Naive thymus-derived CD4-positive, alpha-beta T cell (primary cell): Measurements from ENCODE around the gene GPR158. TPM values are rescaled to one million over a fixed set of nuclear protein-coding genes. Genes with fewer than 3 reads are reported as not detected.

Source experiments
- ATAC-seq: fragments of 150-1000 bp; cut with Tn5 transposase; 2 replicates; pipeline ENCODE4 v1.10.0; 2021; ENCODE audit warnings: mild to moderate bottlenecking, moderate library complexity
- CTCF ChIA-PET: fragments of 350-600 bp; sonication (Branson Sonifier 250); formaldehyde crosslinking; loops from one replicate; lab custom pipeline; 2021; ENCODE audit warnings: antibody characterized with exemption; lab: Charles Lee
- POLR2A ChIA-PET: fragments of 350-600 bp; sonication (Branson Sonifier 250); formaldehyde crosslinking; loops from one replicate; lab custom pipeline; 2021; ENCODE audit warnings: antibody characterized with exemption, inconsistent platforms; lab: Charles Lee
- DNase-seq, 9 donors: peaks; one replicate each; pipeline versions ENCODE4 v3.0.0 to v3.0.0-alpha.2; 2020 to 2022; ENCODE audit warnings: mixed read lengths in 1 of 9
- H3K27ac ChIP-seq: one replicate; pipeline ENCODE4 v1.7.0; 2013; ENCODE audit warnings: mild to moderate bottlenecking, low read depth, low read length, moderate library complexity
- H3K27me3 ChIP-seq, 2 donors: one replicate each; pipeline ENCODE4 v1.7.0; 2013; ENCODE audit warnings: low read length in 2 of 2, mild to moderate bottlenecking in 2 of 2, moderate library complexity in 2 of 2; ENCODE audit not compliant: control insufficient read depth in 2 of 2, insufficient read depth in 2 of 2
- H3K36me3 ChIP-seq, 3 experiments: 1 replicate in 2 of 3; 2 replicates in 1 of 3; pipeline ENCODE4 v1.7.0; 2013; ENCODE audit warnings: low read length in 3 of 3, mild to moderate bottlenecking in 3 of 3, moderate library complexity in 1 of 3; ENCODE audit not compliant: insufficient read depth in 3 of 3, control insufficient read depth in 2 of 3
- H3K4me1 ChIP-seq, 2 donors: one replicate each; pipeline ENCODE4 v1.7.0; 2013; ENCODE audit warnings: low read length in 2 of 2, mild to moderate bottlenecking in 2 of 2, moderate library complexity in 1 of 2; ENCODE audit not compliant: control insufficient read depth in 2 of 2, insufficient read depth in 2 of 2
- H3K4me3 ChIP-seq: 2 replicates; pipeline ENCODE4 v1.7.0; 2013; ENCODE audit warnings: mild to moderate bottlenecking, low read length
- H3K9me3 ChIP-seq, 3 experiments: 1 replicate in 2 of 3; 2 replicates in 1 of 3; pipeline ENCODE4 v1.7.0; 2013; ENCODE audit warnings: low read length in 3 of 3; ENCODE audit not compliant: control insufficient read depth in 2 of 3
- H3K27ac Mint-ChIP-seq, 9 donors: one replicate each; pipeline ENCODE4 v1.8.0; 2020 to 2022; ENCODE audit warnings: mixed read lengths in 9 of 9, mild to moderate bottlenecking in 8 of 9, moderate library complexity in 5 of 9, inconsistent platforms in 2 of 9
- H3K27me3 Mint-ChIP-seq, 5 donors: one replicate each; pipeline ENCODE4 v1.8.0; 2021 to 2022; ENCODE audit warnings: mixed read lengths in 5 of 5, mild to moderate bottlenecking in 1 of 5
- H3K36me3 Mint-ChIP-seq, 5 donors: one replicate each; pipeline ENCODE4 v1.8.0; 2020 to 2022; ENCODE audit warnings: mixed read lengths in 5 of 5, mild to moderate bottlenecking in 3 of 5, inconsistent platforms in 1 of 5
- H3K4me1 Mint-ChIP-seq, 7 donors: one replicate each; pipeline ENCODE4 v1.8.0; 2020 to 2022; ENCODE audit warnings: mixed read lengths in 7 of 7, mild to moderate bottlenecking in 3 of 7, inconsistent platforms in 1 of 7
- H3K4me3 Mint-ChIP-seq, 10 donors: one replicate each; pipeline ENCODE4 v1.8.0; 2020 to 2022; ENCODE audit warnings: mild to moderate bottlenecking in 10 of 10, mixed read lengths in 10 of 10, moderate library complexity in 6 of 10, inconsistent platforms in 2 of 10
- H3K9me3 Mint-ChIP-seq, 11 donors: one replicate each; pipeline ENCODE4 v1.8.0; 2020 to 2022; ENCODE audit warnings: mixed read lengths in 11 of 11, mild to moderate bottlenecking in 4 of 11, inconsistent platforms in 1 of 11, moderate library complexity in 1 of 11
- intact Hi-C, 2 donors: fragments of 100-400 bp; cut with micrococcal nuclease; formaldehyde crosslinking; loops; one replicate each; pipeline ENCODE4 v1.15.1; 2023
- polyA plus RNA-seq, 2 donors: library from polyadenylated mRNA; unstranded; fragments of 300-500 nt; fragmentation: Illumina TruSeq; gene quantifications; one replicate each; pipeline ENCODE4 v1.2.3, GENCODE V29; 2021
- total RNA-seq, 6 experiments: library from RNA in 5 of 6; stranded (reverse) in 5 of 6; gene quantifications; 1 replicate in 5 of 6; 2 replicates in 1 of 6; pipeline ENCODE4 v1.2.3 and lab custom pipeline; 2021 to 2026

Gene GPR158
- total and polyA plus RNA-seq, 7 experiments from 2014 or later, result not detected

GRCh38 chr10:25547382-25547781, 372.6 kb downstream of the GPR158 start:
- H3K27ac Mint-ChIP-seq, result no peak overlapping the region
- ATAC-seq (no peak), DNase-seq (no peak)
- Histone ChIP-seq H3K27me3 (no peaks in the 10 kb centered on the region), H3K36me3 (no peaks in the 10 kb centered on the region), H3K4me3 (no peak overlapping the region), H3K4me1 (no peaks in the 10 kb centered on the region), H3K27ac (no peak overlapping the region), H3K9me3 (no peaks in the 10 kb centered on the region)
- intact Hi-C loops, result no loop called here
- H3K4me1 Mint-ChIP-seq, result no peaks in the 10 kb centered on the region
- H3K4me3 Mint-ChIP-seq, result no peak overlapping the region
- H3K27me3 Mint-ChIP-seq, result peaks cover 0 to 5% (median 0%) of the 10 kb centered on the region in 5 donors
- POLR2A ChIA-PET, result no interaction called here
- peaks cover 0 to 5% (median 0%) of the 10 kb centered on the region in 5 donors for H3K36me3 Mint-ChIP-seq
- H3K9me3 Mint-ChIP-seq, result peaks cover 0 to 18% (median 2%) of the 10 kb centered on the region in 11 donors
- CTCF ChIA-PET, result no interaction called here

GRCh38 chr10:25552283-25552919, 377.6 kb downstream of the GPR158 start:
- H3K27me3 Mint-ChIP-seq, result peaks cover 0 to 4% (median 0%) of the 10 kb centered on the region in 5 donors
- Histone ChIP-seq H3K27ac (no peak overlapping the region), H3K36me3 (no peaks in the 10 kb centered on the region), H3K4me3 (no peak overlapping the region), H3K9me3 (no peaks in the 10 kb centered on the region), H3K4me1 (no peaks in the 10 kb centered on the region), H3K27me3 (no peaks in the 10 kb centered on the region)
- no peak overlapping the region for H3K4me3 Mint-ChIP-seq
- H3K27ac Mint-ChIP-seq, result no peak overlapping the region
- peaks cover 0 to 2% (median 0%) of the 10 kb centered on the region in 5 donors for H3K36me3 Mint-ChIP-seq
- no peaks in the 10 kb centered on the region for H3K4me1 Mint-ChIP-seq
- DNase-seq (no peak), ATAC-seq (no peak)
- ChIA-PET POLR2A (no interaction called here), CTCF (no interaction called here)
- H3K9me3 Mint-ChIP-seq, result peaks cover 0 to 4% (median 0%) of the 10 kb centered on the region in 11 donors
- intact Hi-C loops, result no loop called here

- no peaks in the 10 kb centered on the region for H3K4me1 ChIP-seq
- peaks cover 0 to 2% (median 0%) of the 10 kb centered on the region in 5 donors for H3K27me3 Mint-ChIP-seq
- no peaks in the 10 kb centered on the region for H3K36me3 ChIP-seq
- H3K9me3 Mint-ChIP-seq, result peaks cover 0 to 4% (median 0%) of the 10 kb centered on the region in 11 donors
- H3K27ac ChIP-seq, result no peak overlapping the region
- CTCF ChIA-PET, result no interaction called here
- no peak for ATAC-seq
- no peaks in the 10 kb centered on the region for H3K4me1 Mint-ChIP-seq
- no peak overlapping the region for H3K27ac Mint-ChIP-seq
- intact Hi-C loops, result no loop called here
- H3K27me3 ChIP-seq, result no peaks in the 10 kb centered on the region
- H3K4me3 ChIP-seq, result no peak overlapping the region
- POLR2A ChIA-PET, result no interaction called here
- H3K9me3 ChIP-seq, result no peaks in the 10 kb centered on the region
- no peaks in the 10 kb centered on the region for H3K36me3 Mint-ChIP-seq
- no peak overlapping the region for H3K4me3 Mint-ChIP-seq
- DNase-seq, result no peak
These were observed 381.1 kb downstream of the GPR158 start for GRCh38 chr10:25555865-25556264.

GRCh38 chr10:25556457-25556856, 381.7 kb downstream of the GPR158 start:
- no peak for DNase-seq
- H3K4me3 Mint-ChIP-seq, result no peak overlapping the region
- no peaks in the 10 kb centered on the region for H3K4me1 Mint-ChIP-seq
- Histone ChIP-seq H3K4me3 (no peak overlapping the region), H3K27ac (no peak overlapping the region), H3K27me3 (no peaks in the 10 kb centered on the region), H3K9me3 (no peaks in the 10 kb centered on the region), H3K4me1 (no peaks in the 10 kb centered on the region), H3K36me3 (no peaks in the 10 kb centered on the region)
- ATAC-seq, result no peak
- no peaks in the 10 kb centered on the region for H3K36me3 Mint-ChIP-seq
- POLR2A ChIA-PET, result no interaction called here
- CTCF ChIA-PET, result no interaction called here
- no peak overlapping the region for H3K27ac Mint-ChIP-seq
- H3K27me3 Mint-ChIP-seq, result no peaks in the 10 kb centered on the region
- peaks cover 0 to 4% (median 0%) of the 10 kb centered on the region in 11 donors for H3K9me3 Mint-ChIP-seq
- intact Hi-C loops, result no loop called here

GRCh38 chr10:25557136-25557535, 382.3 kb downstream of the GPR158 start:
- H3K36me3 Mint-ChIP-seq, result no peaks in the 10 kb centered on the region

GRCh38 chr10:25561758-25562157, 387.0 kb downstream of the GPR158 start:
- H3K36me3 Mint-ChIP-seq, result no peaks in the 10 kb centered on the region
- ATAC-seq (no peak), DNase-seq (no peak)
- H3K9me3 Mint-ChIP-seq, result peaks cover 0 to 5% (median 0%) of the 10 kb centered on the region in 11 donors
- no peak overlapping the region for H3K4me3 ChIP-seq
- POLR2A ChIA-PET, result no interaction called here
- no peaks in the 10 kb centered on the region for H3K4me1 Mint-ChIP-seq
- CTCF ChIA-PET, result no interaction called here
- intact Hi-C loops, result no loop called here
- H3K36me3 ChIP-seq, result no peaks in the 10 kb centered on the region
- no peak overlapping the region for H3K4me3 Mint-ChIP-seq
- no peak overlapping the region for H3K27ac ChIP-seq
- H3K9me3 ChIP-seq, result no peaks in the 10 kb centered on the region
- peaks cover 0 to 5% (median 0%) of the 10 kb centered on the region in 5 donors for H3K27me3 Mint-ChIP-seq
- H3K4me1 ChIP-seq, result no peaks in the 10 kb centered on the region
- no peaks in the 10 kb centered on the region for H3K27me3 ChIP-seq
- no peak overlapping the region for H3K27ac Mint-ChIP-seq

More at GRCh38 chr10:25557136-25557535, 382.3 kb downstream of the GPR158 start:
- no peak for ATAC-seq
- intact Hi-C loops, result no loop called here
- Mint-ChIP-seq H3K9me3 (peaks cover 0 to 4% (median 0%) of the 10 kb centered on the region in 11 donors), H3K27ac (no peak overlapping the region), H3K4me1 (no peaks in the 10 kb centered on the region), H3K27me3 (no peaks in the 10 kb centered on the region), H3K4me3 (no peak overlapping the region)
- Histone ChIP-seq H3K27me3 (no peaks in the 10 kb centered on the region), H3K4me3 (no peak overlapping the region), H3K4me1 (no peaks in the 10 kb centered on the region), H3K27ac (no peak overlapping the region), H3K9me3 (no peaks in the 10 kb centered on the region), H3K36me3 (no peaks in the 10 kb centered on the region)
- DNase-seq, result no peak
- ChIA-PET POLR2A (no interaction called here), CTCF (no interaction called here)

- DNase-seq (no peak), ATAC-seq (no peak)
- no peak overlapping the region for H3K4me3 ChIP-seq
- Mint-ChIP-seq H3K36me3 (no peaks in the 10 kb centered on the region), H3K27ac (no peak overlapping the region), H3K4me3 (no peak overlapping the region), H3K9me3 (peaks cover 0 to 5% (median 0%) of the 10 kb centered on the region in 11 donors), H3K4me1 (no peaks in the 10 kb centered on the region), H3K27me3 (peaks cover 0 to 5% (median 0%) of the 10 kb centered on the region in 5 donors)
- H3K36me3 ChIP-seq, result no peaks in the 10 kb centered on the region
- no peaks in the 10 kb centered on the region for H3K27me3 ChIP-seq
- intact Hi-C loops, result no loop called here
- H3K27ac ChIP-seq, result no peak overlapping the region
- H3K4me1 ChIP-seq, result no peaks in the 10 kb centered on the region
- H3K9me3 ChIP-seq, result no peaks in the 10 kb centered on the region
- ChIA-PET POLR2A (no interaction called here), CTCF (no interaction called here)
These were observed 387.7 kb downstream of the GPR158 start for GRCh38 chr10:25562547-25562946.
